ENCODE data around the gene ERP27.

Gene ERP27

DNA sequence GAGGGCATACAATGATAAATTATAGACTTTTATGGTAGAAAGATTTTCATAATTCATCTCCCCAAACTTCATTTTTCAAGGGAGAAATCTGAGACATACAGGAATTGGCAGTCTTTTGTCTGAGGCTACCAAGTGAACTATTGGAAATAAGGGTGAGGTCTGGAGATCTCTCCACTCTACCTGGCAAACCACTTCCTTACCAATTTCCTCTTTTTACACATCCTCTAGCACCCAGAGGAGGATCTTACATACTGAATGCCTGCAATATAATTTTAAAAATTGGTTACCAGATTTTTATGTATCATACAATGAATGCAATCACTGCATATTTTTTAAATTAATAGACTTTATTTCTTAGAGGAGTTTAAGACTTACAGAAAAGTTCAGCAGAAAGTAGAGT lies 41.1 kb upstream of the ERP27 start:
- H2BK120ac ChIP-seq (ENCODE audit: insufficient read depth, low read length, poor library complexity): no peak overlapping the region
- H2AK5ac ChIP-seq (ENCODE audit: low read length): no peak overlapping the region
- no peaks in the 10 kb centered on the region for H3K9me3 ChIP-seq (ENCODE audit: insufficient read depth, low read depth, low read length)
- H2BK5ac ChIP-seq (ENCODE audit: low read depth, low read length, poor library complexity): no peak overlapping the region
- no peak overlapping the region for H4K91ac ChIP-seq (ENCODE audit: low read depth, low read length)
- DNase-seq: no peak
- no peaks in the 10 kb centered on the region for H3K27me3 ChIP-seq (ENCODE audit: insufficient read depth, low read length)
- no peaks in the 10 kb centered on the region for H3K79me1 ChIP-seq (ENCODE audit: low read length)
- no peak overlapping the region for H3K9ac ChIP-seq (ENCODE audit: low read length)
- H3K18ac ChIP-seq (ENCODE audit: low read length): no peak overlapping the region
- no peak overlapping the region for H3K4me3 ChIP-seq (ENCODE audit: low read depth, low read length)
- no peak overlapping the region for H3K27ac ChIP-seq (ENCODE audit: low read depth, low read length)
- no peak overlapping the region for H3K4ac ChIP-seq (ENCODE audit: low read depth, low read length)
- H4K8ac ChIP-seq (ENCODE audit: low read depth, low read length): no peak overlapping the region
- no peak overlapping the region for H2BK12ac ChIP-seq (ENCODE audit: low read length)
- H3K4me2 ChIP-seq (ENCODE audit: low read length): no peak overlapping the region
- no peaks in the 10 kb centered on the region for H3K79me2 ChIP-seq (ENCODE audit: control insufficient read depth, insufficient read depth, low read length, poor library complexity)
- no peaks in the 10 kb centered on the region for H3K4me1 ChIP-seq (ENCODE audit: control insufficient read depth in 1 of 2, insufficient read depth in 2 of 2, low read length in 2 of 2)
- no peak overlapping the region for H3K14ac ChIP-seq (ENCODE audit: low read length)
- no peak overlapping the region for H4K12ac ChIP-seq (ENCODE audit: low read depth, low read length)
- no peak overlapping the region for H3K23ac ChIP-seq (ENCODE audit: low read length)
- H3K36me3 ChIP-seq (ENCODE audit: control insufficient read depth in 1 of 2, insufficient read depth in 2 of 2, low read length in 2 of 2): no peaks in the 10 kb centered on the region
- H2AFZ ChIP-seq (ENCODE audit: insufficient read depth, low read length, poor library complexity): no peak overlapping the region

DNA sequence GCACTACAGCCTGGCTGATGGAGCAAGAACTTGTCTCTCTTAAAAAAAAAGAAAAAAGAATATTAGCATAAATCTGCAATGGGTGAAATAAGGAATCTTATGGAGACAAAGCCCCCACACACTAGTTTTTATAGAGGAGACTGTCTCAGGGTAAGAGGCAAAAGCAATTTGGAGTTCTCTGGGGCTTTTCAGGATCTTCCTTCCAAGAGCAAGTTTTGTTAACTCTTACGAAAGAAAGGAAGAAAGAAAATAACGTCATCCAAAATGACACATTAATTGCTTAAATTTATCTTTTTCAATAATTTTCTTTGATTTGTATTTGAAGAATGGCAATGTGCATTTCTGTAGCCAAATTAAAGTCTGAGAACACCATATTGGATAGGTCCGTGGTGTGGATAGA lies 38.3 kb upstream of the ERP27 start:
- Histone ChIP-seq H3K9me3 (ENCODE audit: insufficient read depth, low read depth, low read length) (no peaks in the 10 kb centered on the region), H3K79me1 (ENCODE audit: low read length) (no peaks in the 10 kb centered on the region), H3K9ac (ENCODE audit: low read length) (no peak overlapping the region), H3K4me3 (ENCODE audit: low read depth, low read length) (no peak overlapping the region), H3K4ac (ENCODE audit: low read depth, low read length) (no peak overlapping the region), H3K79me2 (ENCODE audit: control insufficient read depth, insufficient read depth, low read length, poor library complexity) (no peaks in the 10 kb centered on the region), H4K8ac (ENCODE audit: low read depth, low read length) (no peak overlapping the region), H2AFZ (ENCODE audit: insufficient read depth, low read length, poor library complexity) (no peak overlapping the region), H3K18ac (ENCODE audit: low read length) (no peak overlapping the region), H2BK5ac (ENCODE audit: low read depth, low read length, poor library complexity) (no peak overlapping the region), H2BK12ac (ENCODE audit: low read length) (no peak overlapping the region), H3K27me3 (ENCODE audit: insufficient read depth, low read length) (no peaks in the 10 kb centered on the region), H3K36me3 (ENCODE audit: control insufficient read depth in 1 of 2, insufficient read depth in 2 of 2, low read length in 2 of 2) (no peaks in the 10 kb centered on the region), H2AK5ac (ENCODE audit: low read length) (no peak overlapping the region), H3K14ac (ENCODE audit: low read length) (no peak overlapping the region), H3K27ac (ENCODE audit: low read depth, low read length) (no peak overlapping the region), H3K4me1 (ENCODE audit: control insufficient read depth in 1 of 2, insufficient read depth in 2 of 2, low read length in 2 of 2) (no peaks in the 10 kb centered on the region), H2BK120ac (ENCODE audit: insufficient read depth, low read length, poor library complexity) (no peak overlapping the region), H3K4me2 (ENCODE audit: low read length) (no peak overlapping the region), H4K91ac (ENCODE audit: low read depth, low read length) (no peak overlapping the region), H3K23ac (ENCODE audit: low read length) (no peak overlapping the region), H4K12ac (ENCODE audit: low read depth, low read length) (no peak overlapping the region)
- DNase-seq: no peak
- WGBS (ENCODE audit: extremely low coverage, insufficient coverage, insufficient read length): no CpG with 5 or more reads among the region's 3 CpGs

DNA sequence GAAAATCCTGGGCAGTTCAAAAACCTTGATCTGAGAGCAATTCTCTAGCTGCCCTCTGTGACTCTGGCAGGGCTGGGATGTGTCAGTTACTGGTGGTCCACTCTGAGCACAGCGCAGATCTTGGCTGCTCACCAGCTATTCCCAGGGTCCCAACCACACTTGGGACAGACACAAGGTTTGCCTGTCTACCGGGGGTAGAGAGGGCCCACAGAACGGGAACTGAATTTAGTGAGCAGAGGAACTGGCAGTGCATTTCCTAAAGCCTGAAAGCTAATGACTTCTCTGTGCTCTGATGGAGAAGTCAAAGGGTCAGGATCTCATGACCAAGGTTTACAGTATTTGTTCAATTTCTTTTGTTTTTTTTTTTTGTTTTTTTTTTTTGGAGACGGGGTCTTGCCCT lies 37.1 kb upstream of the ERP27 start:
- Histone ChIP-seq H3K4me1 (ENCODE audit: control insufficient read depth in 1 of 2, insufficient read depth in 2 of 2, low read length in 2 of 2) (no peaks in the 10 kb centered on the region), H3K18ac (ENCODE audit: low read length) (no peak overlapping the region), H3K14ac (ENCODE audit: low read length) (no peak overlapping the region), H3K36me3 (ENCODE audit: control insufficient read depth in 1 of 2, insufficient read depth in 2 of 2, low read length in 2 of 2) (no peaks in the 10 kb centered on the region), H3K4me3 (ENCODE audit: low read depth, low read length) (no peak overlapping the region), H3K79me2 (ENCODE audit: control insufficient read depth, insufficient read depth, low read length, poor library complexity) (no peaks in the 10 kb centered on the region), H2BK5ac (ENCODE audit: low read depth, low read length, poor library complexity) (no peak overlapping the region), H3K9me3 (ENCODE audit: insufficient read depth, low read depth, low read length) (no peaks in the 10 kb centered on the region), H2BK120ac (ENCODE audit: insufficient read depth, low read length, poor library complexity) (no peak overlapping the region), H3K4me2 (ENCODE audit: low read length) (no peak overlapping the region), H3K9ac (ENCODE audit: low read length) (no peak overlapping the region), H3K4ac (ENCODE audit: low read depth, low read length) (no peak overlapping the region), H3K27me3 (ENCODE audit: insufficient read depth, low read length) (no peaks in the 10 kb centered on the region), H2BK12ac (ENCODE audit: low read length) (no peak overlapping the region), H3K79me1 (ENCODE audit: low read length) (no peaks in the 10 kb centered on the region), H4K12ac (ENCODE audit: low read depth, low read length) (no peak overlapping the region), H2AFZ (ENCODE audit: insufficient read depth, low read length, poor library complexity) (no peak overlapping the region), H2AK5ac (ENCODE audit: low read length) (no peak overlapping the region), H4K91ac (ENCODE audit: low read depth, low read length) (no peak overlapping the region), H3K27ac (ENCODE audit: low read depth, low read length) (no peak overlapping the region), H4K8ac (ENCODE audit: low read depth, low read length) (no peak overlapping the region), H3K23ac (ENCODE audit: low read length) (no peak overlapping the region)
- no CpG with 5 or more reads among the region's 4 CpGs for WGBS (ENCODE audit: extremely low coverage, insufficient coverage, insufficient read length)
- no peak for DNase-seq

DNA sequence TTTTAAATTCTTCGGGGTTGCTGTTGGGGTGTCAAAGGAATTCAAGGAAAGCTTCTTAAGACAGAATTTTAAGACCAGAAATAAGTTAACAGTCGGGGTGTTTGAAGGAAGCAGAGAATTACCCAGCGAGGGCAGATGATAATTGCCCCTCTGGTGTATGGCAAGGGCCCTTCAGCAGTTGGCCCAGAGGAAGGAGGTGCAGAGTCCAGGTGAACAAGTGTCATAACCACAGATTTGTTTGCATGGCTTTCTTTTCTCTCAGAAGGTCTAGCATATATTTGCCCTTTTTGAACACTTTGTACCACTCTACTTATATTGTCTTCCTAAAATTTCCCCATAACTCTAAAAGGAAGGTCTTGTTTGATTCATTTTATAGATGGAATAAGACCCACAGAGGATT lies 36.3 kb upstream of the ERP27 start:
- H3K9me3 ChIP-seq (ENCODE audit: insufficient read depth, low read depth, low read length): no peaks in the 10 kb centered on the region
- no peak overlapping the region for H3K18ac ChIP-seq (ENCODE audit: low read length)
- H3K4me2 ChIP-seq (ENCODE audit: low read length): no peak overlapping the region
- H3K79me2 ChIP-seq (ENCODE audit: control insufficient read depth, insufficient read depth, low read length, poor library complexity): no peaks in the 10 kb centered on the region
- H3K36me3 ChIP-seq (ENCODE audit: control insufficient read depth in 1 of 2, insufficient read depth in 2 of 2, low read length in 2 of 2): no peaks in the 10 kb centered on the region
- H2BK12ac ChIP-seq (ENCODE audit: low read length): no peak overlapping the region
- DNase-seq: no peak
- H4K91ac ChIP-seq (ENCODE audit: low read depth, low read length): no peak overlapping the region
- H3K14ac ChIP-seq (ENCODE audit: low read length): no peak overlapping the region
- no peaks in the 10 kb centered on the region for H3K79me1 ChIP-seq (ENCODE audit: low read length)
- H2BK120ac ChIP-seq (ENCODE audit: insufficient read depth, low read length, poor library complexity): no peak overlapping the region
- no peak overlapping the region for H3K27ac ChIP-seq (ENCODE audit: low read depth, low read length)
- H2AK5ac ChIP-seq (ENCODE audit: low read length): no peak overlapping the region
- no peak overlapping the region for H3K23ac ChIP-seq (ENCODE audit: low read length)
- WGBS (ENCODE audit: extremely low coverage, insufficient coverage, insufficient read length): no CpG with 5 or more reads among the region's 3 CpGs
- no peak overlapping the region for H3K4ac ChIP-seq (ENCODE audit: low read depth, low read length)
- H4K12ac ChIP-seq (ENCODE audit: low read depth, low read length): no peak overlapping the region
- no peak overlapping the region for H3K4me3 ChIP-seq (ENCODE audit: low read depth, low read length)
- H3K4me1 ChIP-seq (ENCODE audit: control insufficient read depth in 1 of 2, insufficient read depth in 2 of 2, low read length in 2 of 2): no peaks in the 10 kb centered on the region
- H3K27me3 ChIP-seq (ENCODE audit: insufficient read depth, low read length): no peaks in the 10 kb centered on the region
- no peak overlapping the region for H4K8ac ChIP-seq (ENCODE audit: low read depth, low read length)
- no peak overlapping the region for H3K9ac ChIP-seq (ENCODE audit: low read length)
- H2AFZ ChIP-seq (ENCODE audit: insufficient read depth, low read length, poor library complexity): no peak overlapping the region
- no peak overlapping the region for H2BK5ac ChIP-seq (ENCODE audit: low read depth, low read length, poor library complexity)

DNA sequence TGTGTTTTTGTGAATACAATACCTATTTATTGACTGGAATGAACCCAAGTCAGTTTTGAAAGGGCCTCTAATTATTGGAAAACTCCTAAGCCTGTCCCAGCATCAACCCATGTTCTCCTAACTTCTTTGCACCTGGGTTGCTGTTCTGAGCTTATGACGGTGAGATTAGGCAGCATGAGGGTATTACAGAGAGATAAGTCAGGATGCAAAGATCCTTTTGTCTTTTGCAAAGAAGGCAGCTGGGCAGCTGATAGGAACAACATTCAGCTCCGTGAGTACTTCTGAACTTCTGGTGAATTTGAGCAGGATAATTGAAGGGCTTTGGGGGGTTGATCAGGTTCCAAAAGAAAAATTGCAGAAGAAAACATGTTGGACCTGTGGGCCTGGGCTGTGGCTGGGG lies 34.5 kb upstream of the ERP27 start, which contains the start of gene PDE6H:
TSS of gene PDE6H (plus strand) at position 227 of the 400 bp plus-strand sequence. CDS start 4,971 bp downstream, outside the sequence.
- no peak within 1 kb of the TSS for H3K4ac ChIP-seq (ENCODE audit: low read depth, low read length)
- H4K12ac ChIP-seq (ENCODE audit: low read depth, low read length): no peak within 1 kb of the TSS
- no peak within 1 kb of the TSS for H3K18ac ChIP-seq (ENCODE audit: low read length)
- no peak within 1 kb of the TSS for H4K91ac ChIP-seq (ENCODE audit: low read depth, low read length)
- no peak within 1 kb of the TSS for H2AK5ac ChIP-seq (ENCODE audit: low read length)
- WGBS (ENCODE audit: extremely low coverage, insufficient coverage, insufficient read length): no CpG with 5 or more reads among the region's 2 CpGs
- no peak within 1 kb of the TSS for H2BK120ac ChIP-seq (ENCODE audit: insufficient read depth, low read length, poor library complexity)
- H3K9me3 ChIP-seq (ENCODE audit: insufficient read depth, low read depth, low read length): no peaks in the 10 kb centered on the region
- peak in 1 of 2 donors; percentile 62 for DNase-seq
- no peaks in the 10 kb centered on the region for H3K79me1 ChIP-seq (ENCODE audit: low read length)
- H4K8ac ChIP-seq (ENCODE audit: low read depth, low read length): no peak within 1 kb of the TSS
- H2AFZ ChIP-seq (ENCODE audit: insufficient read depth, low read length, poor library complexity): no peak within 1 kb of the TSS
- no peak within 1 kb of the TSS for H3K23ac ChIP-seq (ENCODE audit: low read length)
- no peaks in the 10 kb centered on the region for H3K27me3 ChIP-seq (ENCODE audit: insufficient read depth, low read length)
- H3K79me2 ChIP-seq (ENCODE audit: control insufficient read depth, insufficient read depth, low read length, poor library complexity): no peaks in the 10 kb centered on the region
- H3K4me2 ChIP-seq (ENCODE audit: low read length): no peak within 1 kb of the TSS
- H3K36me3 ChIP-seq (ENCODE audit: control insufficient read depth in 1 of 2, insufficient read depth in 2 of 2, low read length in 2 of 2): no peaks in the 10 kb centered on the region
- H2BK12ac ChIP-seq (ENCODE audit: low read length): no peak within 1 kb of the TSS
- H3K14ac ChIP-seq (ENCODE audit: low read length): no peak within 1 kb of the TSS
- H2BK5ac ChIP-seq (ENCODE audit: low read depth, low read length, poor library complexity): no peak within 1 kb of the TSS
- H3K27ac ChIP-seq (ENCODE audit: low read depth, low read length): no peak within 1 kb of the TSS
- no peak within 1 kb of the TSS for H3K9ac ChIP-seq (ENCODE audit: low read length)
- H3K4me3 ChIP-seq (ENCODE audit: low read depth, low read length): no peak within 1 kb of the TSS
- no peaks in the 10 kb centered on the region for H3K4me1 ChIP-seq (ENCODE audit: control insufficient read depth in 1 of 2, insufficient read depth in 2 of 2, low read length in 2 of 2)

Measured in trophoblast cell (in vitro differentiated cells and primary cell).